IPS-18a (cell line): ENCODE data around the gene FYB1.

ENCODE experiments used
- H3K27ac ChIP-seq: one replicate; pipeline ENCODE4 v1.5.1; 2013; ENCODE audit warnings: low read length
- H3K27me3 ChIP-seq: one replicate; pipeline ENCODE4 v1.6.1; 2013; ENCODE audit warnings: mild to moderate bottlenecking, low read length; ENCODE audit not compliant: control insufficient read depth, insufficient read depth
- H3K36me3 ChIP-seq: one replicate; pipeline ENCODE4 v1.6.1; 2013; ENCODE audit warnings: low read depth, low read length; ENCODE audit not compliant: control insufficient read depth
- H3K4me1 ChIP-seq: one replicate; pipeline ENCODE4 v1.6.1; 2013; ENCODE audit warnings: low read depth, low read length; ENCODE audit not compliant: control insufficient read depth
- H3K4me3 ChIP-seq: one replicate; pipeline ENCODE4 v1.5.1; 2013; ENCODE audit warnings: low read length
- H3K9ac ChIP-seq: one replicate; pipeline ENCODE4 v1.6.1; 2013; ENCODE audit warnings: mild to moderate bottlenecking, low read length, moderate library complexity
- H3K9me3 ChIP-seq: one replicate; pipeline ENCODE4 v1.6.1; 2013; ENCODE audit warnings: low read depth, low read length; ENCODE audit not compliant: control insufficient read depth

Gene FYB1

GRCh38 chr5:39160576-39161213 is 58.7 kb downstream of the FYB1 start:
- Histone ChIP-seq H3K27me3 (no peaks in the 10 kb centered on the region), H3K36me3 (no peaks in the 10 kb centered on the region), H3K4me3 (no peak overlapping the region), H3K27ac (no peak overlapping the region), H3K9ac (no peak overlapping the region), H3K4me1 (no peaks in the 10 kb centered on the region), H3K9me3 (no peaks in the 10 kb centered on the region)

- H3K27ac ChIP-seq: no peak overlapping the region
- no peaks in the 10 kb centered on the region for H3K9me3 ChIP-seq
- H3K36me3 ChIP-seq: no peaks in the 10 kb centered on the region
- no peaks in the 10 kb centered on the region for H3K27me3 ChIP-seq
- no peak overlapping the region for H3K4me3 ChIP-seq
- no peak overlapping the region for H3K9ac ChIP-seq
- no peaks in the 10 kb centered on the region for H3K4me1 ChIP-seq
Measured at GRCh38 chr5:39159811-39160490, 59.4 kb downstream of the FYB1 start.

- H3K4me3 ChIP-seq: no peak overlapping the region
Measured at GRCh38 chr5:39158786-39159185, 60.6 kb downstream of the FYB1 start.

GRCh38 chr5:39158127-39158593 is 61.2 kb downstream of the FYB1 start:
- Histone ChIP-seq H3K27ac (no peak overlapping the region), H3K27me3 (no peaks in the 10 kb centered on the region), H3K9me3 (no peaks in the 10 kb centered on the region), H3K4me3 (no peak overlapping the region), H3K4me1 (no peaks in the 10 kb centered on the region), H3K36me3 (no peaks in the 10 kb centered on the region), H3K9ac (no peak overlapping the region)

More at GRCh38 chr5:39158786-39159185, 60.6 kb downstream of the FYB1 start:
- no peaks in the 10 kb centered on the region for H3K9me3 ChIP-seq
- no peaks in the 10 kb centered on the region for H3K4me1 ChIP-seq
- no peaks in the 10 kb centered on the region for H3K27me3 ChIP-seq
- H3K27ac ChIP-seq: no peak overlapping the region
- no peak overlapping the region for H3K9ac ChIP-seq
- H3K36me3 ChIP-seq: no peaks in the 10 kb centered on the region

GRCh38 chr5:39157701-39158100 is 61.7 kb downstream of the FYB1 start:
- Histone ChIP-seq H3K9ac (no peak overlapping the region), H3K9me3 (no peaks in the 10 kb centered on the region), H3K4me1 (no peaks in the 10 kb centered on the region), H3K36me3 (no peaks in the 10 kb centered on the region), H3K27me3 (no peaks in the 10 kb centered on the region), H3K4me3 (no peak overlapping the region), H3K27ac (no peak overlapping the region)

GRCh38 chr5:39156082-39156481 is 63.3 kb downstream of the FYB1 start:
- Histone ChIP-seq H3K9me3 (no peaks in the 10 kb centered on the region), H3K27ac (no peak overlapping the region), H3K9ac (no peak overlapping the region), H3K27me3 (no peaks in the 10 kb centered on the region), H3K4me3 (no peak overlapping the region), H3K4me1 (no peaks in the 10 kb centered on the region), H3K36me3 (no peaks in the 10 kb centered on the region)

- no peak overlapping the region for H3K27ac ChIP-seq
- H3K4me3 ChIP-seq: no peak overlapping the region
- H3K9me3 ChIP-seq: no peaks in the 10 kb centered on the region
- H3K4me1 ChIP-seq: peaks cover 3% of the 10 kb centered on the region
- no peak overlapping the region for H3K9ac ChIP-seq
- H3K27me3 ChIP-seq: no peaks in the 10 kb centered on the region
- H3K36me3 ChIP-seq: no peaks in the 10 kb centered on the region
Measured at GRCh38 chr5:39151745-39152144, 67.6 kb downstream of the FYB1 start.

GRCh38 chr5:39149966-39150365 is 69.4 kb downstream of the FYB1 start:
- Histone ChIP-seq H3K9me3 (no peaks in the 10 kb centered on the region), H3K27ac (no peak overlapping the region), H3K9ac (no peak overlapping the region), H3K36me3 (no peaks in the 10 kb centered on the region), H3K4me3 (no peak overlapping the region), H3K4me1 (peaks cover 3% of the 10 kb centered on the region), H3K27me3 (no peaks in the 10 kb centered on the region)

GRCh38 chr5:39148983-39149534 is 70.3 kb downstream of the FYB1 start:
- no peaks in the 10 kb centered on the region for H3K36me3 ChIP-seq
- H3K9ac ChIP-seq: no peak overlapping the region

GRCh38 chr5:39146831-39147540 is 72.4 kb downstream of the FYB1 start:
- no peak overlapping the region for H3K27ac ChIP-seq
- no peak overlapping the region for H3K4me3 ChIP-seq
- H3K4me1 ChIP-seq: peaks cover 3% of the 10 kb centered on the region
- H3K9ac ChIP-seq: no peak overlapping the region
- H3K27me3 ChIP-seq: no peaks in the 10 kb centered on the region
- H3K36me3 ChIP-seq: no peaks in the 10 kb centered on the region
- H3K9me3 ChIP-seq: no peaks in the 10 kb centered on the region

More at GRCh38 chr5:39148983-39149534, 70.3 kb downstream of the FYB1 start:
- Histone ChIP-seq H3K27me3 (no peaks in the 10 kb centered on the region), H3K4me1 (peaks cover 3% of the 10 kb centered on the region), H3K4me3 (no peak overlapping the region), H3K9me3 (no peaks in the 10 kb centered on the region), H3K27ac (no peak overlapping the region)

- Histone ChIP-seq H3K27me3 (no peaks in the 10 kb centered on the region), H3K27ac (no peak overlapping the region), H3K4me3 (no peak overlapping the region), H3K4me1 (no peaks in the 10 kb centered on the region), H3K9me3 (no peaks in the 10 kb centered on the region), H3K9ac (no peak overlapping the region), H3K36me3 (no peaks in the 10 kb centered on the region)
Measured at GRCh38 chr5:39143151-39143860, 76.1 kb downstream of the FYB1 start.
